Smooth muscle cell (in vitro differentiated cells): ENCODE results near the gene GRK5. TPM values are rescaled to one million over a fixed set of nuclear protein-coding genes. Genes with fewer than 3 reads are reported as not detected.
"Not testable (repeated sequence)": the region's sequence is repeated elsewhere in the genome, so short reads cannot be mapped to it uniquely, and the experiment has no call there.

Experiments used
- DNase-seq: peaks from one replicate; lab custom pipeline; 2025; ENCODE audit not compliant: unreplicated experiment; lab: John Stamatoyannopoulos, UW
- H2AFZ ChIP-seq: fragments of 200-600 bp; sonication (generic); 2 replicates; pipeline ENCODE4 v1.6.0; 2016; ENCODE audit warnings: antibody characterized with exemption, low read depth, mild to moderate bottlenecking
- H3F3A ChIP-seq: fragments of 200-600 bp; sonication (generic); 2 replicates; pipeline ENCODE4 v1.6.0; 2017; ENCODE audit warnings: antibody characterized with exemption, low read depth
- H3K27ac ChIP-seq: fragments of 200-600 bp; sonication (generic); 2 replicates; pipeline ENCODE4 v1.5.1; 2016; ENCODE audit warnings: low read depth, mild to moderate bottlenecking
- H3K27me3 ChIP-seq: fragments of 200-600 bp; sonication (generic); 2 replicates; pipeline ENCODE4 v1.6.1; 2016; ENCODE audit warnings: low read depth, mild to moderate bottlenecking
- H3K36me3 ChIP-seq: fragments of 200-600 bp; sonication (generic); 2 replicates; pipeline ENCODE4 v1.5.1; 2016; ENCODE audit warnings: low read depth
- H3K4me1 ChIP-seq: fragments of 200-600 bp; sonication (generic); 2 replicates; pipeline ENCODE4 v1.5.1; 2016; ENCODE audit warnings: low read depth
- H3K4me2 ChIP-seq: fragments of 200-600 bp; sonication (generic); 2 replicates; pipeline ENCODE4 v1.6.0; 2016; ENCODE audit warnings: mild to moderate bottlenecking
- H3K4me3 ChIP-seq: fragments of 200-600 bp; sonication (generic); 2 replicates; pipeline ENCODE4 v1.5.1; 2016; ENCODE audit warnings: mild to moderate bottlenecking
- H3K79me2 ChIP-seq: fragments of 200-600 bp; sonication (generic); 2 replicates; pipeline ENCODE4 v1.6.0; 2016; ENCODE audit warnings: low read depth, mild to moderate bottlenecking
- H3K9ac ChIP-seq: fragments of 200-600 bp; sonication (generic); 2 replicates; pipeline ENCODE4 v1.6.0; 2016; ENCODE audit warnings: low read depth
- H3K9me3 ChIP-seq: fragments of 200-600 bp; sonication (generic); replicated peaks from 2 replicates; pipeline ENCODE4 v1.5.1; 2016; ENCODE audit warnings: low read depth
- H4K20me1 ChIP-seq: fragments of 200-600 bp; sonication (generic); 2 replicates; pipeline ENCODE4 v1.6.0; 2016; ENCODE audit warnings: low read depth
- WGBS: methylation state at CpG from one replicate; pipeline ENCODE4 v1.1.7; 2016; ENCODE audit warnings: low lambda C conversion rate; 5-methylcytosine and 5-hydroxymethylcytosine counted together
- polyA plus RNA-seq: library from polyadenylated mRNA; unstranded; fragments of >200 nt; fragmentation: Nextera tagmentation; extraction: Ambion mirVana; gene quantifications from 2 replicates; pipeline ENCODE4 v1.2.1, GENCODE V29; 2016
- total RNA-seq: library from RNA; depleted of rRNA; stranded (reverse); fragments of >200 nt; gene quantifications from 2 replicates; pipeline ENCODE4 v1.2.3, GENCODE V29; 2014
- TF ChIP-seq, protein P1 (sequence below): fragments of 200-600 bp; sonication (generic); IDR thresholded peaks from 2 replicates; pipeline ENCODE4 v1.5.1; 2017; ENCODE audit warnings: borderline replicate concordance, mild to moderate bottlenecking, antibody characterized with exemption; ENCODE audit not compliant: insufficient read depth, poor library complexity, severe bottlenecking

The GRK5 gene
- total and polyA plus RNA-seq, 2 experiments from 2014 or later = 4.4 to 5.2 TPM

DNA sequence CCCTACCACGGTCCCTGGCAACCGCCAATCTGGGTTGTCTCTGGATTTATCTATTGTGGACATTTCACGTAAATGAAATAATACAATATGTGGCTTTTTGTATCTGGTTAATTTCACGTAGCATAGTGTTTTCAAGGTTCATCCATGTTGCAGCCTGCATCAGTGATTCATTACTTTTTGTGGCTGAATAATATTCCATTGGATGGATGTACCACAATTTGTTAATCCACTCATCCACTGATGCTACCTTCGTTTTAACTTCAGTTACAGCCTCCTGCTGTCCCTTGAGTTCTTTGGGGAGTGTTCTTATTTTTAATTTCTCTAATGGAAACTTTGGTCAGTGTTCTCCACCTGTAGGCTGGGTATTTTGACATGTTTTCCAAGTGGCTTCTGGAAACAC, 49.5 kb downstream of the GRK5 start:
- H3F3A ChIP-seq = peaks cover 27% of the 10 kb centered on the region
- over 99% methylated on average over 5 of the region's 5 CpGs for WGBS
- H3K79me2 ChIP-seq = peaks cover 10% of the 10 kb centered on the region
- H3K4me2 ChIP-seq = no peak overlapping the region
- peaks cover 13% of the 10 kb centered on the region for H3K4me1 ChIP-seq
- peaks cover 42% of the 10 kb centered on the region for H4K20me1 ChIP-seq
- no peak overlapping the region for H3K4me3 ChIP-seq
- H3K9me3 ChIP-seq = no peaks in the 10 kb centered on the region
- H3K27me3 ChIP-seq = no peaks in the 10 kb centered on the region
- no peaks in the 10 kb centered on the region for H3K36me3 ChIP-seq
- TF ChIP-seq, protein P1, sequence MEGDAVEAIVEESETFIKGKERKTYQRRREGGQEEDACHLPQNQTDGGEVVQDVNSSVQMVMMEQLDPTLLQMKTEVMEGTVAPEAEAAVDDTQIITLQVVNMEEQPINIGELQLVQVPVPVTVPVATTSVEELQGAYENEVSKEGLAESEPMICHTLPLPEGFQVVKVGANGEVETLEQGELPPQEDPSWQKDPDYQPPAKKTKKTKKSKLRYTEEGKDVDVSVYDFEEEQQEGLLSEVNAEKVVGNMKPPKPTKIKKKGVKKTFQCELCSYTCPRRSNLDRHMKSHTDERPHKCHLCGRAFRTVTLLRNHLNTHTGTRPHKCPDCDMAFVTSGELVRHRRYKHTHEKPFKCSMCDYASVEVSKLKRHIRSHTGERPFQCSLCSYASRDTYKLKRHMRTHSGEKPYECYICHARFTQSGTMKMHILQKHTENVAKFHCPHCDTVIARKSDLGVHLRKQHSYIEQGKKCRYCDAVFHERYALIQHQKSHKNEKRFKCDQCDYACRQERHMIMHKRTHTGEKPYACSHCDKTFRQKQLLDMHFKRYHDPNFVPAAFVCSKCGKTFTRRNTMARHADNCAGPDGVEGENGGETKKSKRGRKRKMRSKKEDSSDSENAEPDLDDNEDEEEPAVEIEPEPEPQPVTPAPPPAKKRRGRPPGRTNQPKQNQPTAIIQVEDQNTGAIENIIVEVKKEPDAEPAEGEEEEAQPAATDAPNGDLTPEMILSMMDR = no peak
- H3K27ac ChIP-seq = no peak overlapping the region
- no peak overlapping the region for H2AFZ ChIP-seq
- DNase-seq = no peak
- no peak overlapping the region for H3K9ac ChIP-seq

DNA sequence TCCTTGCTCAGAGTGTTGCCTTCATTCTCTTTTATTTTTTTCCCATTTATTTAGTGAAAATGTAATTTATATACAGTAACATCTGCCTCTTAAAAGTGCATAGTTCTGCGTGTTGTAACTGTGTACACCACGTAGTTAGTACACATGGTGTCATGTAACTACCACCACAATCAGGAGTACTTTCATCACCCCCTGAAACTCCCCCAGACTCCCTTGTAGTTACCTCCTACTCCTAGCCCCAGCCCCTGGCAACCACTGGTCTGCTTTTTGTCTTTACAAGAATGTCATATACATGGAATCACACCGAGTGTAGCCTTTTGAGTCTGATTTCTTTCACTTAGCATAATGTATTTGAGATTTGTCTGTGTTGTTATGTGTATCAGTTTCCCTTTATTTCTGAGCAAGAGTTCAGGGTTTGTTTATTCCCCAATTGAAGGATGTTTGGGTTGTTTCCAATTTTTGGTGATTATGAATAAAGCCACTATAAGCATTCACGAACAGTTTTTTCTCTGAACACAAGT, 50.6 kb downstream of the GRK5 start:
- Histone ChIP-seq H3K79me2 (peaks cover 10% of the 10 kb centered on the region), H3K4me3 (no peak overlapping the region), H3K4me2 (no peak overlapping the region), H3K4me1 (peaks cover 13% of the 10 kb centered on the region), H3F3A (peaks cover 17% of the 10 kb centered on the region), H3K36me3 (no peaks in the 10 kb centered on the region), H4K20me1 (peaks cover 32% of the 10 kb centered on the region), H3K9ac (no peak overlapping the region), H3K27ac (no peak overlapping the region), H3K27me3 (no peaks in the 10 kb centered on the region), H2AFZ (no peak overlapping the region), H3K9me3 (no peaks in the 10 kb centered on the region)
- no peak for DNase-seq
- TF ChIP-seq, protein P1 = no peak
- WGBS = 71% methylated on average over 4 of the region's 4 CpGs

DNA sequence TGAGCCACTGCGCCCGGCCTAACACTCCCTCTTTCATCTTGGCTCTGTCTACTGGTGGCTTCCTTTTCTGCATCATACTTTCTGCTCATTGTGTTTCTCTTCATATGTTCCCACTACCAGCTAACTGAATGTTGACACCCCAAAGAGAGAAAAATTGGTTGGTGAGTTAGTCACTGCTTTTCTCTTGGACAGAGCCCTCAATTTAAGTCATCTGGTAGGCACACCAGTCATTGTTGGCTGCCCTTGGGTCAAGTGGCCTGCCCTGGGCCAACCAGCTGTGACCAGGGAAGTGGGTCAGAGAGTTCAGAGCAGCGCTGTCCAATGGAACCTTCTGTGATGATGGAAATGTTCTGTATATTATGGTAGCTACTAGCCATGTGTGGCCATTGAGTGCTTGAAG, 52.0 kb downstream of the GRK5 start:
- no peaks in the 10 kb centered on the region for H3K27me3 ChIP-seq
- no peak overlapping the region for H3K4me2 ChIP-seq
- no peak overlapping the region for H3K27ac ChIP-seq
- peaks cover 25% of the 10 kb centered on the region for H4K20me1 ChIP-seq
- no peaks in the 10 kb centered on the region for H3K9me3 ChIP-seq
- H3K4me3 ChIP-seq = no peak overlapping the region
- peaks cover 10% of the 10 kb centered on the region for H3K79me2 ChIP-seq
- H3F3A ChIP-seq = peaks cover 9% of the 10 kb centered on the region
- no peak overlapping the region for H3K9ac ChIP-seq
- DNase-seq = no peak
- TF ChIP-seq, protein P1 = no peak
- 100% methylated on average over 3 of the region's 3 CpGs for WGBS
- H2AFZ ChIP-seq = no peak overlapping the region
- no peaks in the 10 kb centered on the region for H3K36me3 ChIP-seq
- peaks cover 3% of the 10 kb centered on the region for H3K4me1 ChIP-seq

DNA sequence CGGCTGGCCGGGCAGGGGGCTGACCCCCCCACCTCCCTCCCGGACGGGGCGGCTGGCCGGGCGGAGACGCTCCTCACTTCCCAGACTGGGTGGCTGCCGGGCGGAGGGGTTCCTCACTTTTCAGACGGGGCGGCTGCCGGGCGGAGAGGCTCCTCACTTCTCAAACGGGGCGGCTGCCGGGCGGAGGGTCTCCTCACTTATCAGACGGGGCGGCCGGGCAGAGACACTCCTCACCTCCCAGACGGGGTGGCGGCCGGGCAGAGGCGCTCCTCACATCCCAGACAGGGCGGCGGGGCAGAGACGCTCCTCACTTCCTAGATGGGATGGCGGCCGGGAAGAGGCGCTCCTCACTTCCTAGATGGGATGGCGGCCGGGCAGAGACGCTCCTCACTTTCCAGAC, 53.6 kb downstream of the GRK5 start:
- H3K36me3 ChIP-seq, H2AFZ ChIP-seq, DNase-seq, H3K9ac ChIP-seq, H3K27me3 ChIP-seq, H3K4me2 ChIP-seq, H3F3A ChIP-seq, H3K27ac ChIP-seq, H3K4me1 ChIP-seq, H3K4me3 ChIP-seq, H3K9me3 ChIP-seq, H3K79me2 ChIP-seq: not testable (repeated sequence)
- H4K20me1 ChIP-seq = peaks cover 25% of the 10 kb centered on the region
- WGBS = 100% methylated on average over 14 of the region's 34 CpGs
